ENCODE measurements around the gene RBM6.

- no peak for TF ChIP-seq CTCF (IDR thresholded peaks at IDR 0.05; ENCODE audit: low read length)
- no peak for TF ChIP-seq EZH2 (optimal IDR thresholded peaks at IDR 0.05; ENCODE audit: low read depth, low read length)
Observed at GRCh38 chr3:50003824-50004223, 63.9 kb downstream of the RBM6 start.
